ENCODE measurements around the gene SUSD6. TPM values are rescaled to one million over a fixed set of nuclear protein-coding genes. Genes with fewer than 3 reads are reported as not detected.

SUSD6 gene
- total RNA-seq, 4 donors from 2014 or later: 37.5 to 70.4 (median 44.5) TPM

DNA sequence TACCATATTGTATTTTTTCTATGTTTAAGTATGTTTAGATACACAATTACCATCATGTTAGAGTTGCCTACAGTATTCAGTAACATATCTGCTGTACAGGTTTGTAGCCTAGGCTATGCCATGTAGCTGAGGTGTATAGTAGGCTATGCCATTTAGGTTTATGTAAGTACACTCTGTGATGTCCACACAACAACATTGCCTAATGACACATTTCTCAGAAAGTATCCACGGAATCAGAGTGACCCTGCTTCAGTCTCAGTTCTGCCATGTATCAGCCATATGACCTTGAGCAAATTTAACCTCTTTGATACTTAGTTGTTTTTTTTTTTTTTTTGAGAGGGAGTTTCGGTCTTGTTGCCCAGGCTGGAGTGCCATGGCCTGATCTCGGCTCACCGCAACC is 12.7 kb downstream of the SUSD6 start:
- intact Hi-C loops (cut with DNase I): no loop called here
- 95 to 97% methylated on average over 4 of the region's 4 CpGs for WGBS, 2 donors
- H3K27ac ChIP-seq: no peak overlapping the region
- H3K36me3 ChIP-seq: no peaks in the 10 kb centered on the region
- no peaks in the 10 kb centered on the region for H3K27me3 ChIP-seq
- peaks cover 12 to 43% of the 10 kb centered on the region in 2 donors for H3K4me1 ChIP-seq
- TF ChIP-seq, protein P1, sequence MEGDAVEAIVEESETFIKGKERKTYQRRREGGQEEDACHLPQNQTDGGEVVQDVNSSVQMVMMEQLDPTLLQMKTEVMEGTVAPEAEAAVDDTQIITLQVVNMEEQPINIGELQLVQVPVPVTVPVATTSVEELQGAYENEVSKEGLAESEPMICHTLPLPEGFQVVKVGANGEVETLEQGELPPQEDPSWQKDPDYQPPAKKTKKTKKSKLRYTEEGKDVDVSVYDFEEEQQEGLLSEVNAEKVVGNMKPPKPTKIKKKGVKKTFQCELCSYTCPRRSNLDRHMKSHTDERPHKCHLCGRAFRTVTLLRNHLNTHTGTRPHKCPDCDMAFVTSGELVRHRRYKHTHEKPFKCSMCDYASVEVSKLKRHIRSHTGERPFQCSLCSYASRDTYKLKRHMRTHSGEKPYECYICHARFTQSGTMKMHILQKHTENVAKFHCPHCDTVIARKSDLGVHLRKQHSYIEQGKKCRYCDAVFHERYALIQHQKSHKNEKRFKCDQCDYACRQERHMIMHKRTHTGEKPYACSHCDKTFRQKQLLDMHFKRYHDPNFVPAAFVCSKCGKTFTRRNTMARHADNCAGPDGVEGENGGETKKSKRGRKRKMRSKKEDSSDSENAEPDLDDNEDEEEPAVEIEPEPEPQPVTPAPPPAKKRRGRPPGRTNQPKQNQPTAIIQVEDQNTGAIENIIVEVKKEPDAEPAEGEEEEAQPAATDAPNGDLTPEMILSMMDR (IDR thresholded peaks at IDR 0.05): no peak
- DNase-seq: no peak
- no peaks in the 10 kb centered on the region for H3K9me3 ChIP-seq
- no peak overlapping the region for H3K4me3 ChIP-seq (replicated peaks in 1 of 3)

DNA sequence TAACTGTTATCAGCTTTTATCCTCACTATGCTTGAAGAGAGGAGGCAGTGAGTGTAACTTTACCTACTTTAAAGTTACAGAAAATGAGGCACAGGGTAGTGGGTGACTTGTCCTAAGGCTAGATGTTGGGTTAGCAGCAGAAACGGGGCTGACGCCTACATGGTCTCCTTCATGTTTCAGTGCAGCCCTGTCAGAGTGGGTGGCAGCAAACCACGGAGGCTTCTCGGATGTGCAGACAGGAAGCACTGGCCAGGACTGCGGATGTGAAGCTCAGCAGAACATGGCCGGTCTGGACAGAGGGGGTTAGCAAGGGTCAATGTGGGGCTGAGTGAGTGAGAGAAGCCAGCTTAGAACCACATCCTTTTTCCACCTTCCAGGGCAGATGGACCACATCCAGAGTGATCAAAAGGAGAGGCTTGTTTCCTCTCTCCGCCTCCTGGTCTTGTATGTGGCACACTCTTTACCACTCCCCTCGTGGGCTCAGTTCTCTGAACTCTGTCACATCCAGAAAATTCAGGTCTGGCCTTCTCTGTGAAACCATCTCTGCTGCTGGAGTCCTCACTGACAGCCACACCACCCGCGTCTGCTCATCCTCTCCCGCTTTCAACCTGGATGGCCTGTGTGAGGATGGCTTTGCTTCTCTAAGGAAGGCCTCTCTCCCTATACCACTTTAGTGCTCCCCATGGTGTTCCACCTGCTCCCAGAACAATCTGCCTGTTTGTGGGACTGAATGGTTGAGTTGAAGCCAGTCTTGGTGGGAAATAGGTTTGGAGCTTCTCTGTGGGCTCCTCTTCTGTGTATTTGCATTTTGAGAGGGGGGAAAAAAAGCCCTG is 14.1 kb downstream of the SUSD6 start:
- H3K27ac ChIP-seq: peak overlapping the region in 1 of 3 donors; percentile 0
- H3K27me3 ChIP-seq: no peaks in the 10 kb centered on the region
- H3K4me3 ChIP-seq (replicated peaks in 1 of 3): no peak overlapping the region
- intact Hi-C loops (cut with DNase I): no loop called here
- H3K9me3 ChIP-seq: no peaks in the 10 kb centered on the region
- TF ChIP-seq, protein P1 (IDR thresholded peaks at IDR 0.05): no peak
- no peak for TF ChIP-seq POLR2A (IDR thresholded peaks at IDR 0.05)
- H3K36me3 ChIP-seq: no peaks in the 10 kb centered on the region
- WGBS, 2 donors: 60 to 77% methylated on average over 11 of the region's 11 CpGs
- DNase-seq: peak; percentile 26 to 35
- peaks cover 14 to 44% of the 10 kb centered on the region in 2 donors for H3K4me1 ChIP-seq

DNA sequence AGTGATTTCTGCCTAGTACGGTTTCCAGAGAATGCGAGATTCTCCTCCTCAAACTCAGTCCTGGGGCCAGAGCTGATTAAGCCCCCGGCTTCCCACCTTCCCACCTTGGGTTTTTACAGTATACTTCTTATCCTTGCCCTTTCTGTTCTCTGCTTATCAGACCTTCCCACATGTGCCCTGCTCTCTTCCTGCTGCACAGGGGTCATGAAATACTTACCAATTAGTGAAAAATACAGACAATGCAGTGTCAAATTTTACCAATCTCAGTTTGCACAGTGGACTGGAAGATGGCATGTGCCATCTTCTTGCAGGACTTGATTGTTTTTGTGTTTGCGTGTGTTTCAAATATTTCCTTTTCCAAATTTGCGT is 14.7 kb downstream of the SUSD6 start:
- Histone ChIP-seq H3K4me1 (peaks cover 14 to 45% of the 10 kb centered on the region in 2 donors), H3K4me3 (replicated peaks in 1 of 3) (no peak overlapping the region), H3K9me3 (no peaks in the 10 kb centered on the region), H3K36me3 (no peaks in the 10 kb centered on the region), H3K27me3 (no peaks in the 10 kb centered on the region), H3K27ac (no peak overlapping the region)
- DNase-seq: no peak
- 89 to 92% methylated on average over 5 of the region's 5 CpGs for WGBS, 2 donors
- no peak for TF ChIP-seq POLR2A (IDR thresholded peaks at IDR 0.05)
- TF ChIP-seq, protein P1 (IDR thresholded peaks at IDR 0.05): no peak
- intact Hi-C loops (cut with DNase I): no loop called here

DNA sequence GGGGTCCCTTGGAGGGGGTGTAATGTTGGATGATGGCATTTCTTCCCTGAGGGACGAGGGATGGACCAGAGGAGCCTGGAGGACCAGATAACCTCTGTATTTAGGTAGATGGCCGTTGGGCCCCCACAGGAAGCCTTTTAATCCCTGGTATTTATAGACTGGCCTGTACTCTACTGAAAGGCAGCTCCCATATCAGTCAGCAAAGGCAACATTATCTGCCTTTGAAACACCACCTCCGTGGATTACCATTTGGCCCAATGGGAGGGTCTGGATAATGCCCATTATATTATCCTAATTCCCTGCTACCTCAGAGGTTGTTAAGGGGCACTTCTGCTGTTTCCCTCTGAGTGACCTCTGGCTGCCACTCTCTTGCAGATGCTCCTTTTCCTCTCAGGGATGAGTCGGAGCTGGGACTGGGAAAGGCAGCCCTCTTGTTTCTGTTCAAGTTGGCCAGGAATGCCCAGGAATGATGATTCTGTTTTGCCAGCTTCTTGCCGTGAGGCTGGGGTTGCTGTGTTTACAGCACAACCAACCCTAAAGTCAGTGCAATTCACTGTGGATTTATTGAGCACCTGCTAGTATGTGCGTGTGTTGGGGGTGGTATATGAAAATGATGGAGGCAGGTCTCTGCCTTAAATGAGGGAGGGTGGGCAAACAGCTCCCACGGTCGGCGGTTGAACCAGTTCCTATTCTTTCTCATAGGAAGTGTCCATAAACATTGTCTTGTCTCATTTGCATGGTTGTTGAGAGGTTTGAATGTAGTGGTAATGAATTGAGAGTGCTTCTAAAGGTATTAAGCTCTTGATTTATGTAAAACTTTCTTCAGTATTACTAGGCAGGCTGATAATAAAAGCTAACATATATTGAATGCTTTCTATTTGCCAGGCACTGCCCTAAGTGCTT is 18.1 kb downstream of the SUSD6 start:
- DNase-seq: no peak
- WGBS, 2 donors: 66 to 67% methylated on average over 8 to 9 of the region's 9 CpGs
- Histone ChIP-seq H3K36me3 (no peaks in the 10 kb centered on the region), H3K4me1 (peaks cover 31 to 76% of the 10 kb centered on the region in 2 donors), H3K4me3 (replicated peaks in 1 of 3) (no peak overlapping the region), H3K27me3 (no peaks in the 10 kb centered on the region), H3K9me3 (no peaks in the 10 kb centered on the region), H3K27ac (no peak overlapping the region)
- TF ChIP-seq, protein P1 (IDR thresholded peaks at IDR 0.05): no peak
- no peak for TF ChIP-seq POLR2A (IDR thresholded peaks at IDR 0.05)
- intact Hi-C loops (cut with DNase I): no loop called here
